IMR-90 (cell line): ENCODE measurements around the gene MILR1.

Experiments
- RAD21 ChIP-seq: IDR thresholded peaks from 2 replicates; pipeline ENCODE4 v1.6.1; 2012; ENCODE audit warnings: low read length, improper control_type of control experiment
- TF ChIP-seq, protein P1 (sequence below): conservative IDR thresholded peaks from 2 replicates; pipeline ENCODE4 v1.5.1; 2012; ENCODE audit warnings: mild to moderate bottlenecking, low read depth, low read length, improper control_type of control experiment

DNA sequence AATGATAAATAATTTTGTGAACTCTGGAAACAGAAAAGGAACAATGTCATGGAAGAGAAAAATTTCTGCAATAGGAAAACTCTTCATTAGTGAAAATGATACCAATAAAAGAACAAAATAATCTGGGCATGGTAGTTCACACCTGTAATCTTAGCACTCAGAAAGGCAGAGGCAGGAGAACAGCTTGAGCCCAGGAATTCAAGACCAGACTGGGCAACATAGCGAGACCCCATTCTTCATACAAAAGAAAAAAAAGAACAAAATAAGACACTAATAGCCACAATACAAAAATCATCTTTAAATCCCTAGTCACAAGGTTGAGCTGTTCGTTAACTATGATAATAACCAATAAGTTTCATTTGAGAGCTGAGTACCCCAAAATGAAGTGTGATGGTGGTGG is 39.4 kb downstream of the MILR1 start:
- no peak for TF ChIP-seq RAD21
- TF ChIP-seq, protein P1, sequence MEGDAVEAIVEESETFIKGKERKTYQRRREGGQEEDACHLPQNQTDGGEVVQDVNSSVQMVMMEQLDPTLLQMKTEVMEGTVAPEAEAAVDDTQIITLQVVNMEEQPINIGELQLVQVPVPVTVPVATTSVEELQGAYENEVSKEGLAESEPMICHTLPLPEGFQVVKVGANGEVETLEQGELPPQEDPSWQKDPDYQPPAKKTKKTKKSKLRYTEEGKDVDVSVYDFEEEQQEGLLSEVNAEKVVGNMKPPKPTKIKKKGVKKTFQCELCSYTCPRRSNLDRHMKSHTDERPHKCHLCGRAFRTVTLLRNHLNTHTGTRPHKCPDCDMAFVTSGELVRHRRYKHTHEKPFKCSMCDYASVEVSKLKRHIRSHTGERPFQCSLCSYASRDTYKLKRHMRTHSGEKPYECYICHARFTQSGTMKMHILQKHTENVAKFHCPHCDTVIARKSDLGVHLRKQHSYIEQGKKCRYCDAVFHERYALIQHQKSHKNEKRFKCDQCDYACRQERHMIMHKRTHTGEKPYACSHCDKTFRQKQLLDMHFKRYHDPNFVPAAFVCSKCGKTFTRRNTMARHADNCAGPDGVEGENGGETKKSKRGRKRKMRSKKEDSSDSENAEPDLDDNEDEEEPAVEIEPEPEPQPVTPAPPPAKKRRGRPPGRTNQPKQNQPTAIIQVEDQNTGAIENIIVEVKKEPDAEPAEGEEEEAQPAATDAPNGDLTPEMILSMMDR = no peak
